ENCODE measurements around the gene PLXDC2.

The PLXDC2 gene

DNA sequence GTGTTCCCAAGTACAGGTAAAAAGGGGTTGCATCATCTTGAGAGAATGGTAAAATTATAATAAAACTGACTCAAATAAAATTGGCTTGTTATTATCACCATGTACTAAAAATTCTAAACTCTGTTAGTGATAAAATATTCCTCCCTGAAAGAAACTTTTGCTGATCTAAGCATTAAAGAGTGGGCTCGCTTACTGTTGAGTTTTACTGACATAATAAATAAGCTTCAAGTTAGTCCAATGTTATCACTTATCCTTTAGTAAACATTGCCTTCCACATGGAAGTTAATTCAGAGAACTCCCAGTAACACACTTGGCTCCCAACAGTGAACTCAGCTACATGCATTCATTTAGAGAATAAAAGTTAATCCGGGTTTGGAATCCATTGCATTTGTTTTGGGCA is 456.4 kb downstream of the PLXDC2 start:
- Histone ChIP-seq H3K4me1 (ENCODE audit: insufficient read depth, low read length, poor library complexity, severe bottlenecking) (no peaks in the 10 kb centered on the region), H3K9me3 (ENCODE audit: insufficient read depth, low read depth, low read length) (no peaks in the 10 kb centered on the region), H3K9me2 (replicated peaks; ENCODE audit: low read depth, low read length) (no peaks in the 10 kb centered on the region), H3K36me3 (ENCODE audit: insufficient read depth, low read length) (no peaks in the 10 kb centered on the region), H3K4me2 (ENCODE audit: low read depth, low read length, poor library complexity, severe bottlenecking) (no peak overlapping the region), H3K9ac (ENCODE audit: low read depth, low read length, poor library complexity, severe bottlenecking) (no peak overlapping the region), H3K4me3 (ENCODE audit: low read length, poor library complexity, severe bottlenecking) (no peak overlapping the region), H3K79me2 (ENCODE audit: insufficient read depth, low read length) (no peaks in the 10 kb centered on the region), H3K27me3 (ENCODE audit: insufficient read depth, low read length, poor library complexity, severe bottlenecking) (no peaks in the 10 kb centered on the region), H3F3A (ENCODE audit: low read depth) (no peaks in the 10 kb centered on the region), H2AFZ (ENCODE audit: low read length) (no peak overlapping the region), H4K20me1 (ENCODE audit: insufficient read depth, low read length, poor library complexity, severe bottlenecking) (no peaks in the 10 kb centered on the region)
- TF ChIP-seq EZH2phosphoT487 (IDR thresholded peaks at IDR 0.05; ENCODE audit: borderline replicate concordance) = no peak
- TF ChIP-seq, protein P1, sequence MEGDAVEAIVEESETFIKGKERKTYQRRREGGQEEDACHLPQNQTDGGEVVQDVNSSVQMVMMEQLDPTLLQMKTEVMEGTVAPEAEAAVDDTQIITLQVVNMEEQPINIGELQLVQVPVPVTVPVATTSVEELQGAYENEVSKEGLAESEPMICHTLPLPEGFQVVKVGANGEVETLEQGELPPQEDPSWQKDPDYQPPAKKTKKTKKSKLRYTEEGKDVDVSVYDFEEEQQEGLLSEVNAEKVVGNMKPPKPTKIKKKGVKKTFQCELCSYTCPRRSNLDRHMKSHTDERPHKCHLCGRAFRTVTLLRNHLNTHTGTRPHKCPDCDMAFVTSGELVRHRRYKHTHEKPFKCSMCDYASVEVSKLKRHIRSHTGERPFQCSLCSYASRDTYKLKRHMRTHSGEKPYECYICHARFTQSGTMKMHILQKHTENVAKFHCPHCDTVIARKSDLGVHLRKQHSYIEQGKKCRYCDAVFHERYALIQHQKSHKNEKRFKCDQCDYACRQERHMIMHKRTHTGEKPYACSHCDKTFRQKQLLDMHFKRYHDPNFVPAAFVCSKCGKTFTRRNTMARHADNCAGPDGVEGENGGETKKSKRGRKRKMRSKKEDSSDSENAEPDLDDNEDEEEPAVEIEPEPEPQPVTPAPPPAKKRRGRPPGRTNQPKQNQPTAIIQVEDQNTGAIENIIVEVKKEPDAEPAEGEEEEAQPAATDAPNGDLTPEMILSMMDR (conservative IDR thresholded peaks at IDR 0.05; ENCODE audit: low read length) = no peak

DNA sequence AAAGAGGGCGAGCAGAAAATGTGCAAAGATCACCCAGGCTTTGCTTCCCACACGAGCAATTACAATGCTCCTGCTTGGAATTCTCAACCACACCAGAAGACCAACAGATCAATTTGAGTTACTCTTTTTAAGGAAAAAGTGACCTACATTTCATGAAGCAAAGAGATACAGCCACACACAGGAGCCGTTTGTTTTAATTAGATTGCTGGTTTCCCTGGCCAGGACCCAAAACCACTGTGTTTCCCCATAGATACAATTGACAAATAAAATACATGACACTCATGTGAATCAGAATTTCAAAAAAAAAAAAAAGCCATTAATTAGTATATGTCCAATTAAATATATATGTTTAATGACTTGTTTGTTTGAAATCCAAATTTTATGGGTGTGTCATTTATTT is 458.3 kb downstream of the PLXDC2 start:
- Histone ChIP-seq H3K27me3 (ENCODE audit: insufficient read depth, low read length, poor library complexity, severe bottlenecking) (no peaks in the 10 kb centered on the region), H2AFZ (ENCODE audit: low read length) (no peak overlapping the region), H3F3A (ENCODE audit: low read depth) (no peaks in the 10 kb centered on the region), H3K4me3 (ENCODE audit: low read length, poor library complexity, severe bottlenecking) (no peak overlapping the region), H3K9ac (ENCODE audit: low read depth, low read length, poor library complexity, severe bottlenecking) (no peak overlapping the region), H3K4me1 (ENCODE audit: insufficient read depth, low read length, poor library complexity, severe bottlenecking) (no peaks in the 10 kb centered on the region), H3K9me3 (ENCODE audit: insufficient read depth, low read depth, low read length) (no peaks in the 10 kb centered on the region), H3K9me2 (replicated peaks; ENCODE audit: low read depth, low read length) (no peaks in the 10 kb centered on the region), H3K79me2 (ENCODE audit: insufficient read depth, low read length) (no peaks in the 10 kb centered on the region), H3K4me2 (ENCODE audit: low read depth, low read length, poor library complexity, severe bottlenecking) (no peak overlapping the region), H3K36me3 (ENCODE audit: insufficient read depth, low read length) (no peaks in the 10 kb centered on the region), H4K20me1 (ENCODE audit: insufficient read depth, low read length, poor library complexity, severe bottlenecking) (no peaks in the 10 kb centered on the region)
- TF ChIP-seq, protein P1 (conservative IDR thresholded peaks at IDR 0.05; ENCODE audit: low read length) = no peak
- no peak for TF ChIP-seq EZH2phosphoT487 (IDR thresholded peaks at IDR 0.05; ENCODE audit: borderline replicate concordance)

DNA sequence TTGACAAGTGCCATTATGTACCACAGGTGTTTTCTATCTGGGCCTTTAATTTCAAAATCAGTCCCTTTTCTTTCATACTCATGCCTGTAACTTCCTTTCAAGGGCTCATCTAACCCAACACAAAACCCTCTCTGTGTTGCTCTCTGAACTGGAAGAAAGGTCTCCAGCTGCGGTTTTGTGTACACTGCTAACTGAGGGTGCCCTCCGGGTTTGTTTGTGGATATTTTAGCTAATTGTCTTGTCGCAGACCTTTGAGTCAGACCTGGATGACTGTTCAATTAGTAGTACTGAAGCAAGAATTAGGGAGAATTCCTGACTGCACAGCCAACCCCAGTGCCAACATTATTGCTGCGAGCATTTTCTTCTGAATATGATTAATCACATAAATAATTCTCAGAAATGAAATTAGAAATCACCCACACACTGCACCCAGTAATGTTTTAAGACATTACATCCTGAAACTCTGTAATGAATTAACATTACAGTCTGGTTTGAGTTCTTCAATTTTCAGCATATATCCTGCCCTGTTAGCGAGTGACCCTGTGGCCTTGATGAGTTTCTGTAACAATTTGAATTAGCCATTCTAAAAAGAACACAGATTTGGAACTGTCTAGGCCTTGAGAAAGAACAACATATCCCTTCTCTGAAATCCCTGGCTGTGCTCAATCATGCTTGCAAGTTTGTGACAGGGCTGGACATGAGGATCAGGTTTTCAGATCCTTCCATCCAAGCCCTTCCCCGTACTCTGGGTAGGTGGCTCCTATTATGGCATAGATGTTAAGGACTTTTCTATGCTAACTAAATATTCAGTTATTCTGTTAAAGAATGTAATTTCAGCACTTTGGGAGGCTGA is 460.1 kb downstream of the PLXDC2 start:
- H3K79me2 ChIP-seq (ENCODE audit: insufficient read depth, low read length) = no peaks in the 10 kb centered on the region
- no peak overlapping the region for H3K9ac ChIP-seq (ENCODE audit: low read depth, low read length, poor library complexity, severe bottlenecking)
- TF ChIP-seq, protein P1 (conservative IDR thresholded peaks at IDR 0.05; ENCODE audit: low read length) = no peak
- no peak for TF ChIP-seq EZH2phosphoT487 (IDR thresholded peaks at IDR 0.05; ENCODE audit: borderline replicate concordance)
- H3K27me3 ChIP-seq (ENCODE audit: insufficient read depth, low read length, poor library complexity, severe bottlenecking) = no peaks in the 10 kb centered on the region
- no peaks in the 10 kb centered on the region for H3F3A ChIP-seq (ENCODE audit: low read depth)
- H3K4me3 ChIP-seq (ENCODE audit: low read length, poor library complexity, severe bottlenecking) = no peak overlapping the region
- H3K36me3 ChIP-seq (ENCODE audit: insufficient read depth, low read length) = no peaks in the 10 kb centered on the region
- no peak overlapping the region for H2AFZ ChIP-seq (ENCODE audit: low read length)
- no peaks in the 10 kb centered on the region for H3K9me2 ChIP-seq (replicated peaks; ENCODE audit: low read depth, low read length)
- no peak overlapping the region for H3K4me2 ChIP-seq (ENCODE audit: low read depth, low read length, poor library complexity, severe bottlenecking)
- H4K20me1 ChIP-seq (ENCODE audit: insufficient read depth, low read length, poor library complexity, severe bottlenecking) = no peaks in the 10 kb centered on the region
- H3K9me3 ChIP-seq (ENCODE audit: insufficient read depth, low read depth, low read length) = no peaks in the 10 kb centered on the region
- H3K4me1 ChIP-seq (ENCODE audit: insufficient read depth, low read length, poor library complexity, severe bottlenecking) = no peaks in the 10 kb centered on the region

All from Loucy (cell line).